HEK293T (cell line): ENCODE measurements around the gene EPS8L2.

Experiments used
- CTCF ChIA-PET: fragments of 350-600 bp; formaldehyde crosslinking; extraction: SDS; loops from one replicate; lab custom pipeline; 2021; ENCODE audit warnings: antibody characterized with exemption, inconsistent platforms; lab: Yijun Ruan, JAX
- POLR2A ChIA-PET: fragments of 350-600 bp; formaldehyde crosslinking; extraction: SDS; loops from one replicate; lab custom pipeline; 2020; ENCODE audit warnings: antibody characterized with exemption, inconsistent platforms; lab: Yijun Ruan, JAX
- DNase-seq: peaks from one replicate; pipeline ENCODE4 v3.0.0; 2012; ENCODE audit warnings: mixed read lengths; ENCODE audit errors: extremely low spot score
- ARNT ChIP-seq: fragments of 450-650 bp; IDR thresholded peaks from 2 replicates; pipeline ENCODE4 v1.6.1; 2017; ENCODE audit warnings: mild to moderate bottlenecking
- BHLHE40 ChIP-seq: fragments of 450-650 bp; IDR thresholded peaks from 2 replicates; pipeline ENCODE4 v1.6.1; 2016; ENCODE audit warnings: mild to moderate bottlenecking, moderate library complexity, borderline replicate concordance
- CTBP1 ChIP-seq: fragments of 450-650 bp; IDR thresholded peaks from 2 replicates; pipeline ENCODE4 v1.6.1; 2016; ENCODE audit warnings: borderline replicate concordance
- ELF4 ChIP-seq: fragments of 450-650 bp; IDR thresholded peaks from 2 replicates; pipeline ENCODE4 v1.6.1; 2017; ENCODE audit warnings: antibody characterized with exemption
- FOXA1 ChIP-seq: fragments of 450-650 bp; IDR thresholded peaks from 2 replicates; pipeline ENCODE4 v1.6.1; 2016; ENCODE audit warnings: mild to moderate bottlenecking
- FOXK2 ChIP-seq: fragments of 450-650 bp; IDR thresholded peaks from 2 replicates; pipeline ENCODE4 v1.6.1; 2016; ENCODE audit warnings: mild to moderate bottlenecking
- FOXM1 ChIP-seq: fragments of 450-650 bp; IDR thresholded peaks from 2 replicates; pipeline ENCODE4 v1.6.1; 2017; ENCODE audit warnings: mild to moderate bottlenecking, borderline replicate concordance
- HDGF ChIP-seq: fragments of 450-650 bp; IDR thresholded peaks from 2 replicates; pipeline ENCODE4 v1.6.1; 2017; ENCODE audit warnings: antibody characterized with exemption, borderline replicate concordance
- L3MBTL2 ChIP-seq: fragments of 450-650 bp; conservative IDR thresholded peaks from 2 replicates; pipeline ENCODE4 v1.6.1; 2016; ENCODE audit warnings: mild to moderate bottlenecking
- LEF1 ChIP-seq: fragments of 450-650 bp; IDR thresholded peaks from 2 replicates; pipeline ENCODE4 v1.6.1; 2017; ENCODE audit warnings: mild to moderate bottlenecking, borderline replicate concordance
- NFRKB ChIP-seq: fragments of 450-650 bp; IDR thresholded peaks from 2 replicates; pipeline ENCODE4 v1.6.1; 2016; ENCODE audit warnings: mild to moderate bottlenecking, moderate library complexity
- SP1 ChIP-seq: fragments of 450-650 bp; IDR thresholded peaks from 2 replicates; pipeline ENCODE4 v1.6.1; 2017
- SUZ12 ChIP-seq: fragments of 450-650 bp; IDR thresholded peaks from 2 replicates; pipeline ENCODE4 v1.6.1; 2016; ENCODE audit warnings: mild to moderate bottlenecking
- TARDBP ChIP-seq: fragments of 450-650 bp; IDR thresholded peaks from 2 replicates; pipeline ENCODE4 v1.6.1; 2016
- ZNF384 ChIP-seq: fragments of 450-650 bp; IDR thresholded peaks from 2 replicates; pipeline ENCODE4 v1.6.1; 2016
- TF ChIP-seq, protein P1 (sequence below): fragments of 450-650 bp; IDR thresholded peaks from 2 replicates; pipeline ENCODE4 v1.6.1; 2016

EPS8L2 gene

DNA sequence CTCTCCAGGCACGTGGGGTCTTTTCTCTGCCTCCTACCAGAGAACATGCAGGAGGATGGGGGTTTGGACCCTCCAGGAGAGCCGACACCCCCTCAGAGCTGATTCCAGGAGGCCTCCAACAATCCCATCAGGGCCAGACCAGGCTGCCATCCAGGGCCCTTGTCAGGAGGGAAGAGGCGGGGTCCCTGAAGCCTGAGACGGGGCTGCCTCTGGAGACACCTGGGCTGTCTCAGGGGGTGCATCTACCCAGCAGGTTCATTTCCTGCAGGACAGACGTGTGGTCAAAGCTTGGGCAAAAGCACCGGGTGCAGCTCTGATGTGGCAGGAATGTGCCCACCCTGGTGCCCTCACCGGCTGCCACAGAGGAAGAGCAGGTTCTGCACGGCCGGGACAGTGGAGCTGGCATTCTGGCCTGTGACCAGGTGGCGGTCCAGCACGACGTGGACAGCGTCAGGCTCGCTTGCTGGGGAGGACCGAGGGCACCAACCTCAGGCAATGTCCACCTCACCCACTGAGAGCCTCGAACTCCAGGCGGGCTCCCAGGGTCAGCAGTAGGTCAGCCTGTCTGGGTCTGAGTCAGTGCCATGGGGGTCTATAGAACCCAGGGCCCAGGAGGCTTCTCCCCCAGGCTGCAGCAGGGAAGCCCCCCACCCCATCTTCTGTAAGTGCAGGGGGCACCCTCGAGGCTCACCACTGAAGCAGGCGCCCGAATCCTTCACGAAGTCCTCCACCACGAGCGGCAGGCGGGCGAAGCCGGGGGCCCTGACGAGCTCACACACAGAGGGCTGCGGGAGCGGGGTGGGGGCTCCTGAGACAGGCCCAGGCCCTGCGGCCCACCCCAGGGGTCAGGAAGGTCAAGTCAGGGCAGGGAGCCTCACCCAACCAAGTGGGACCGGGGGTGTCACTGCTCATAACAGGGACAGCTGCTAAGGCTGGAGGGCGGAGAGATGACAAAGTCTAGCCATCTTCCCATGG is 64.9 kb downstream of the EPS8L2 start:
- no peak for TF ChIP-seq HDGF
- no peak for TF ChIP-seq ZNF384
- TF ChIP-seq, protein P1, sequence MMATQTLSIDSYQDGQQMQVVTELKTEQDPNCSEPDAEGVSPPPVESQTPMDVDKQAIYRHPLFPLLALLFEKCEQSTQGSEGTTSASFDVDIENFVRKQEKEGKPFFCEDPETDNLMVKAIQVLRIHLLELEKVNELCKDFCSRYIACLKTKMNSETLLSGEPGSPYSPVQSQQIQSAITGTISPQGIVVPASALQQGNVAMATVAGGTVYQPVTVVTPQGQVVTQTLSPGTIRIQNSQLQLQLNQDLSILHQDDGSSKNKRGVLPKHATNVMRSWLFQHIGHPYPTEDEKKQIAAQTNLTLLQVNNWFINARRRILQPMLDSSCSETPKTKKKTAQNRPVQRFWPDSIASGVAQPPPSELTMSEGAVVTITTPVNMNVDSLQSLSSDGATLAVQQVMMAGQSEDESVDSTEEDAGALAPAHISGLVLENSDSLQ = no peak
- TF ChIP-seq CTBP1 = no peak
- no peak for TF ChIP-seq FOXK2
- TF ChIP-seq SP1 = no peak
- TF ChIP-seq ELF4 = no peak
- no peak for TF ChIP-seq L3MBTL2
- TF ChIP-seq FOXM1 = no peak
- TF ChIP-seq LEF1 = no peak
- TF ChIP-seq NFRKB = no peak
- TF ChIP-seq ARNT = no peak
- no peak for TF ChIP-seq BHLHE40
- TF ChIP-seq TARDBP = no peak
- TF ChIP-seq FOXA1 = no peak
- TF ChIP-seq SUZ12 = no peak
- CTCF ChIA-PET = no interaction called here
- DNase-seq = no peak
- POLR2A ChIA-PET = interaction anchor here (1.2 kb wide), 1 partner anchor 24 kb away, joined by 3 read pairs; the partner anchor contains the start of gene TALDO1

DNA sequence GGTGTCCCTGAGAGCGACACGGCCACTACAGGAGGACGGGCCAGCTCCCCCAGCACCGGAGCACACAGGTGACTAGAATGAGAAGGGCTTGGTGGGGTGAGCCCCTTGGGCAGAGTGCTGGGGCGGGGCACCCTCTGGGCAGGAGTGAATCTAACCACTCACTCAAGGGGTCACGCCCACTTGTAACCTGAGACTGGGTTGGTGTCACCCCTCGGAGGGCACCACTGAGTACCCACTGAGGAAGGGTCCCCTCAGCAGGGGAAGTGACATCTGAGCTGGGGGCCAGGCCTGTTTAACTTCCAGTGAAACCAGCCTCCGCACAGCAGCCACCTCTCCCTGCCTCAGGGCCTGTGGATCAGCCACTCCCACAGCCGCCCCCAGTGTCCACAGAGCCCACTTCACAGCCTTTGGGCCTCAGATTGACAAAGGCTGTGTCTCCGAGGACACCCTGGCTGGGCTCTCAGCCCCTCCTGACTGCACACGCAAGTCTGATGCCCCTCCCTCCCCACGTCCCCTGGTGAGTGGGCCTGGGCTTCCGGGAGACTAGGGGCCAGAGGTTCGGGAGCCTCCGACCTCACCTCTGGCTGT is 65.7 kb downstream of the EPS8L2 start:
- CTCF ChIA-PET = no interaction called here
- POLR2A ChIA-PET = interaction anchor here (1.2 kb wide), 1 partner anchor 24 kb away, joined by 3 read pairs; the partner anchor contains the start of gene TALDO1
- DNase-seq = no peak
- TF ChIP-seq HDGF (no peak), ELF4 (no peak), FOXA1 (no peak), L3MBTL2 (no peak), FOXM1 (no peak), TARDBP (no peak), ZNF384 (no peak), FOXK2 (no peak), NFRKB (no peak), BHLHE40 (no peak), LEF1 (no peak), ARNT (no peak), SUZ12 (no peak), CTBP1 (no peak), SP1 (no peak)
- TF ChIP-seq, protein P1 = no peak

DNA sequence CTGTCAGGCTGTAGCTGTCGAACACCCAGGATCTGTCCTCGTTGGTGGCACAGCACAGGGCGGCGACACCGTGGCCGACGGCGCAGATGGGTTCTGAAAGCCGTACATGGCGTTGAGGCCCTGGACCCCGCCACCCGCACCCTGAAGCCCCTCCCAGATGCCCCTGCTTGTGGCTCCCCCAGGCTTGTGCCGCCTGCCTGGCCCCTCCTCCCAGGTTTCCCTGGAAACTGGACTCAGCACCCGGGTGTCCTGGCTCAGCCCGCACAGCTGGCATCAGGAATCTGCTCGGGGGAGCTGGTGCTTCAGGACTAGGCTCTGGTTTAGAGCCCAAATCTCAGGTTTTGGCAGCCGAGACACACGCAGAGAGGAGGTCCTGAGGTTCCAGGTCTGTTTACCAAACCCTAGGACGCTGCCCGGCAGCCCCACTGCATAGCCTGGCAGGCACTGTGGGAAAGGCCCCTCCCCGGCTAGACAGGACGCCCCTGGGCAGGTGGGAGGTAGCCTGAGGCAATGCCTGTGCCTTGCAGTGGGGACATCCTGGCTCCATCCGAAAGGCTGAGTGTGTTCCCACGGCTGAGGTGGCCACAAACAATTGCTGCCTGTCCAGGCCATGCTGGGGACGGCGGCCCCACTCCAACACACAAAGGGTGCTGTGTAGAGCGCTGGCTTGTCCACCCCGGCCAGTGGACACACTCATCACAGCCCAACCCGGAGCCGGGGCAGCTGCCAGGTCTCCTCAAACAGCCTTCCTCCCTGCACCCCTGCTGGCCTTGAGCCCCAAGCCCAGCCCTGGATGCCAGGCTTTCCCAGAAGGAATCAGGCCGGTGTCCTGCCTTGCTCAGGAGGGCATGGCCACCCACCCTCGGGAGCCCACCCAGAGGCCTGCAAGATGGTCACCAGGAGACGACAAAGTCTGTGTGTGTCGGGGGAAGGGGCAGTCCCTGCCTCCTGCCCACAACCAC is 66.7 kb downstream of the EPS8L2 start:
- CTCF ChIA-PET = no interaction called here
- POLR2A ChIA-PET = no interaction called here

DNA sequence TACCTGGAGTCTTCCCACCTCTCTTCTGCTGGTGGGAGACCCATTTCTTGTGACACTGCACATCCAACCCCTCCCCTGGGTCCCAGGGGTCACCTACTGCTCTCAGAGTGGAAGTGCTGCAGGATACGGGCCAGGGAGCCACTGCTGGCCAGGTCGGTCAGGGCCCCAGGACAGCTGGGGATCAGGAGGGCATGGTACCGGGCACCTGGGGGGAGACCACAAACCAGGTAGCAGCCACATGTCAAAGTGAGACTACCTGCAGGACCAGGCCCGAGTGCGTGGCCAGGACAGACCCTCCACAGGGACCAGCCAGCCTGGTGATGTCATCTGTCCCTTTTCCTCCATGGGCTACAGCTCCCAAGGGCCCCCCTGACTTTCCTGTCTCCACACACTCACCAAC is 67.4 kb downstream of the EPS8L2 start:
- no peak for DNase-seq
- TF ChIP-seq SUZ12 (no peak), FOXA1 (no peak), ARNT (no peak), BHLHE40 (no peak), L3MBTL2 (no peak), SP1 (no peak), ELF4 (no peak), CTBP1 (no peak), TARDBP (no peak), LEF1 (no peak), ZNF384 (no peak), FOXK2 (no peak), FOXM1 (no peak), NFRKB (no peak), HDGF (no peak)
- TF ChIP-seq, protein P1 = no peak
- CTCF ChIA-PET = no interaction called here
- POLR2A ChIA-PET = no interaction called here

More for the DNA sequence above, 66.7 kb downstream of the EPS8L2 start:
- TF ChIP-seq FOXK2 = no peak
- TF ChIP-seq SUZ12 = no peak
- TF ChIP-seq ELF4 = no peak
- no peak for TF ChIP-seq NFRKB
- no peak for TF ChIP-seq FOXM1
- no peak for TF ChIP-seq HDGF
- no peak for TF ChIP-seq ZNF384
- TF ChIP-seq CTBP1 = no peak
- TF ChIP-seq, protein P1 = no peak
- no peak for TF ChIP-seq ARNT
- no peak for TF ChIP-seq SP1
- no peak for TF ChIP-seq LEF1
- TF ChIP-seq BHLHE40 = no peak
- TF ChIP-seq L3MBTL2 = no peak
- no peak for TF ChIP-seq TARDBP
- no peak for TF ChIP-seq FOXA1
- no peak for DNase-seq
